K562 (cell line): Measurements from ENCODE around the gene PVALEF.

Experiments
- EZH2 ChIP-seq: IDR thresholded peaks from 2 replicates; pipeline ENCODE4 v1.6.1; 2012; ENCODE audit warnings: low read depth, mild to moderate bottlenecking, inconsistent platforms, low read length, borderline replicate concordance
- FIP1L1 ChIP-seq: fragments of 200-400 bp; formaldehyde crosslinking; IDR thresholded peaks from 2 replicates; pipeline ENCODE4 v1.6.1; 2018; ENCODE audit warnings: mild to moderate bottlenecking, low read depth, low read length; ENCODE audit not compliant: poor library complexity, severe bottlenecking
- HDAC3 ChIP-seq: fragments of 450-650 bp; IDR thresholded peaks from 2 replicates; pipeline ENCODE4 v1.6.1; 2018; ENCODE audit warnings: borderline replicate concordance, mild to moderate bottlenecking, moderate library complexity; ENCODE audit not compliant: partially characterized antibody
- HNRNPUL1 ChIP-seq: fragments of 200-400 bp; formaldehyde crosslinking; IDR thresholded peaks from 2 replicates; pipeline ENCODE4 v1.6.1; 2017; ENCODE audit warnings: low read length
- MTA1 ChIP-seq: fragments of 450-650 bp; IDR thresholded peaks from 2 replicates; pipeline ENCODE4 v1.6.1; 2017; ENCODE audit warnings: borderline replicate concordance
- POLR2A ChIP-seq: fragments of 450-650 bp; conservative IDR thresholded peaks from 2 replicates; pipeline ENCODE4 v1.6.1; 2016

DNA sequence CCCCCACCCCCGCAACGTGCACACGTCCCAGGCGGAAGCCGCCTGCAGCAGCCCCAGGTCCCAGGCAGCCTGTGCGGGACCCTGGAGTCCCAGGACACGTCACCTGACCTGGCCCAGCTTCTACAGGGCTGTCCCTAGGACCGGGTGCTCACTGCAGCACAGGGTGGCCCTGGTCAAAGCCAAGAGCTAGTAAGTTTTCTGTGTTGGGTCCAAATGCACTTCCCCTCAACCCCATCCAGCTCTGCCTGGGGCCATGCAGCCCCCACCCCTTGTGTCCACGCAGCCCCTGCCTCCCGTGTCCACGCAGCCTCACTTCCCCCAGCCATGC, 22.1 kb upstream of the PVALEF start:
- TF ChIP-seq FIP1L1 (no peak), HDAC3 (no peak), POLR2A (no peak), EZH2 (no peak), MTA1 (no peak), HNRNPUL1 (no peak)
